Measurements from ENCODE around the gene SFT2D2.

The SFT2D2 gene

DNA sequence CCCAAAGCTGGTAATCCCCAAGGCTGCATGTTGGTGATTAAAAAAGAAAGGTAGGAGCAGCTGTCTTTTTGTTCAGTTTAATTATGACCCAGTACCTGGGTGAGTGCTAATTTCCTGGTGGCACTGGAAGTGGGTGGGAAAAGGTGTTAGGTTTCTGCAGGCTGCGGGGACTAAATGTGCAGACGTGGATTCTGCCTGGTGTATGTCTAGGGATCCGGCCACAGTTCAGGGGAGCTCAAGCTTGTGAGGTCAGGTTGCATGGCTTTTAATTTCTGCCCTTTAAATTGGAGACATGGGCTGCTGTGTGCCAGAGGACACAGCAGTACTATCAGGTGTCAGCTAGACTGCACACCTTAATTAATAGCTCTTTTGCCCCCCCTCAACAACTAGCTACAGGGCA lies 34.6 kb downstream of the SFT2D2 start:
- no peaks in the 10 kb centered on the region for H3K4me1 ChIP-seq (ENCODE audit: control insufficient read depth in 1 of 2, insufficient read depth in 1 of 2, low read depth in 1 of 2, low read length in 1 of 2)
- no peaks in the 10 kb centered on the region for H3K9me3 ChIP-seq
- H3K27me3 ChIP-seq, result no peaks in the 10 kb centered on the region
- no peak overlapping the region for H3K27ac ChIP-seq
- no peak overlapping the region for H3K4me3 ChIP-seq (ENCODE audit: low read depth in 1 of 2, low read length in 1 of 2)
- H3K36me3 ChIP-seq, result peaks cover 12% of the 10 kb centered on the region
- TF ChIP-seq, protein P1, sequence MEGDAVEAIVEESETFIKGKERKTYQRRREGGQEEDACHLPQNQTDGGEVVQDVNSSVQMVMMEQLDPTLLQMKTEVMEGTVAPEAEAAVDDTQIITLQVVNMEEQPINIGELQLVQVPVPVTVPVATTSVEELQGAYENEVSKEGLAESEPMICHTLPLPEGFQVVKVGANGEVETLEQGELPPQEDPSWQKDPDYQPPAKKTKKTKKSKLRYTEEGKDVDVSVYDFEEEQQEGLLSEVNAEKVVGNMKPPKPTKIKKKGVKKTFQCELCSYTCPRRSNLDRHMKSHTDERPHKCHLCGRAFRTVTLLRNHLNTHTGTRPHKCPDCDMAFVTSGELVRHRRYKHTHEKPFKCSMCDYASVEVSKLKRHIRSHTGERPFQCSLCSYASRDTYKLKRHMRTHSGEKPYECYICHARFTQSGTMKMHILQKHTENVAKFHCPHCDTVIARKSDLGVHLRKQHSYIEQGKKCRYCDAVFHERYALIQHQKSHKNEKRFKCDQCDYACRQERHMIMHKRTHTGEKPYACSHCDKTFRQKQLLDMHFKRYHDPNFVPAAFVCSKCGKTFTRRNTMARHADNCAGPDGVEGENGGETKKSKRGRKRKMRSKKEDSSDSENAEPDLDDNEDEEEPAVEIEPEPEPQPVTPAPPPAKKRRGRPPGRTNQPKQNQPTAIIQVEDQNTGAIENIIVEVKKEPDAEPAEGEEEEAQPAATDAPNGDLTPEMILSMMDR (IDR thresholded peaks at IDR 0.05), result no peak

DNA sequence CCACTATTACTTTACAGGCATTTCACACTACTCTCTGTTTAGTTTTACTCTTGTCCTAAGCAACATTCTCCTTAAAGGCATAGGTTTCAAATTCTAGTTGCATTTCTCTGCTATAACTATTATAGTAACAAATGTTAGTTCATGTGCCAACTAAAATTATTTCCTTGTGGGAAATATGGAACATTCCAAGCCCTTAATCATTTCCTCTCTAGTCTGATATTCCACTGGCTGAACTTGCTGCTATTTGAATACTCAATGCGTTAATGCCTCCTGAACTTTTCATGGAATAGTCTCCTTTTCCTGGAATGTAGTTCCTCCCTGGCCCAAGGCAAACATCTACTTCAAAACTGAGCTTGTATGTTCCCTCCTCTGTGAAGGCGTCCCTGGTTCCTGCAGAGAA lies 35.6 kb downstream of the SFT2D2 start:
- H3K27ac ChIP-seq, result no peak overlapping the region

DNA sequence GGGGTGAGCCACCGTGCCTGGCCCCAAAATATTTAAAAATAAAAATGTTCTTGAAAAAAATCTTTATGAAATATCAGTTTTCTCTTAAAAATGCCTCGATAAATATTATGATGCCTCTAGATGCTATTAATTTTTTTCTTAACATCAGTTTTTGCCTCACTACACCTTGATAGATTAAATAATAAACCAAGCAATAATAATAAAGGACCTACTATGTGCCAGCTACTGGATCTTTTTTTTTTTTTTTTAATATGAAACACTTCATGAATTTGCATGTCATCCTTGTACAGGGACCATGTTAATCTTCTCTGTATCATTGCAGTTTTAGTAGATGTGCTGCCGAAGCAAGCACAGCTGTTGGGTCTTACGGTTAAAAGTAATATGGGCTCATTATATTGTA lies 37.3 kb downstream of the SFT2D2 start:
- no peaks in the 10 kb centered on the region for H3K9me3 ChIP-seq
- peaks cover 12% of the 10 kb centered on the region for H3K36me3 ChIP-seq
- H3K4me1 ChIP-seq (ENCODE audit: control insufficient read depth in 1 of 2, insufficient read depth in 1 of 2, low read depth in 1 of 2, low read length in 1 of 2), result no peaks in the 10 kb centered on the region
- no peaks in the 10 kb centered on the region for H3K27me3 ChIP-seq
- no peak overlapping the region for H3K27ac ChIP-seq
- no peak overlapping the region for H3K4me3 ChIP-seq (ENCODE audit: low read depth in 1 of 2, low read length in 1 of 2)
- TF ChIP-seq, protein P1 (IDR thresholded peaks at IDR 0.05), result no peak

More for the DNA sequence above, 35.6 kb downstream of the SFT2D2 start:
- Histone ChIP-seq H3K9me3 (no peaks in the 10 kb centered on the region), H3K4me1 (ENCODE audit: control insufficient read depth in 1 of 2, insufficient read depth in 1 of 2, low read depth in 1 of 2, low read length in 1 of 2) (no peaks in the 10 kb centered on the region), H3K4me3 (ENCODE audit: low read depth in 1 of 2, low read length in 1 of 2) (no peak overlapping the region), H3K36me3 (peaks cover 12% of the 10 kb centered on the region), H3K27me3 (no peaks in the 10 kb centered on the region)
- TF ChIP-seq, protein P1 (IDR thresholded peaks at IDR 0.05), result no peak

DNA sequence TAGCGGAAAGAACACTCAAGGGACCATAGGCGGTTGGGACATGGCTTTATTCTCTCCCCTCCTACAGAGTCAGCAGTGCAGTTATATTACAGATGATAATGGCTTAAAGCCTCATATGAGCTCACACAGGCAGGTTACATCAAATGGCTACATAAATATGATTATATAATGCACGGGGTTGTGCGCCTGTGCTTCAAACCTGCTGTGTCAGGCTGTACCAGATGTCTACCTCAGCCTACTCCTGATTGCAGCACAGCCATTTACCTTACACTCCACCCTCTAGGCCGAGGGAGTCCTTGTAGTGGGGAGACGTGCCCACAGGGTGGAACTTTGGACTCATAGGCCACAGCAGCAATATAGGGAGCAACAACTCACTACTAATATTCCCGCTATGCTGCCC lies 38.5 kb downstream of the SFT2D2 start:
- no peaks in the 10 kb centered on the region for H3K9me3 ChIP-seq
- TF ChIP-seq, protein P1 (IDR thresholded peaks at IDR 0.05), result no peak
- H3K4me1 ChIP-seq (ENCODE audit: control insufficient read depth in 1 of 2, insufficient read depth in 1 of 2, low read depth in 1 of 2, low read length in 1 of 2), result no peaks in the 10 kb centered on the region
- no peaks in the 10 kb centered on the region for H3K27me3 ChIP-seq
- no peak overlapping the region for H3K27ac ChIP-seq
- H3K36me3 ChIP-seq, result peaks cover 12% of the 10 kb centered on the region
- no peak overlapping the region for H3K4me3 ChIP-seq (ENCODE audit: low read depth in 1 of 2, low read length in 1 of 2)

DNA sequence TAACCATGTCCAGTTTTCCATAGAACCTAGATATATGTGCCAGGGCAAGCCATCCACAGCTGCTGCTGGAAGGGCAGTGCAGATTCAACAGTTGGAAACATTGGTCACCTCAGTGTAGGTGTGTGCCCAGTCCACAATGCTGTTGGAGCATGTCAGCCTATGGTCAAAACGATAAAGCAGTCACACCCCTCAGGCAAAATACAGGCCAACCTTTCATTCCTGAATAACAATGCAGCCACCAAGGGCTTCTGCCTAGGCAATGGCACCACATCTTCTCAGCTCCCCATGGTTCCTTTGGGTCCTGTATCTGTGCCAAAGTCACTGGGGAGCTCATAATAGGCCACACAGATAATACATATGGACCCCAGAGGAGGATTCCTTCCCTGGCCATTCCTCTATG lies 39.8 kb downstream of the SFT2D2 start:
- H3K4me3 ChIP-seq (ENCODE audit: low read depth in 1 of 2, low read length in 1 of 2), result no peak overlapping the region
- H3K36me3 ChIP-seq, result peaks cover 12% of the 10 kb centered on the region
- H3K27me3 ChIP-seq, result no peaks in the 10 kb centered on the region
- no peak overlapping the region for H3K27ac ChIP-seq
- no peaks in the 10 kb centered on the region for H3K9me3 ChIP-seq
- TF ChIP-seq, protein P1 (IDR thresholded peaks at IDR 0.05), result no peak
- no peaks in the 10 kb centered on the region for H3K4me1 ChIP-seq (ENCODE audit: control insufficient read depth in 1 of 2, insufficient read depth in 1 of 2, low read depth in 1 of 2, low read length in 1 of 2)

DNA sequence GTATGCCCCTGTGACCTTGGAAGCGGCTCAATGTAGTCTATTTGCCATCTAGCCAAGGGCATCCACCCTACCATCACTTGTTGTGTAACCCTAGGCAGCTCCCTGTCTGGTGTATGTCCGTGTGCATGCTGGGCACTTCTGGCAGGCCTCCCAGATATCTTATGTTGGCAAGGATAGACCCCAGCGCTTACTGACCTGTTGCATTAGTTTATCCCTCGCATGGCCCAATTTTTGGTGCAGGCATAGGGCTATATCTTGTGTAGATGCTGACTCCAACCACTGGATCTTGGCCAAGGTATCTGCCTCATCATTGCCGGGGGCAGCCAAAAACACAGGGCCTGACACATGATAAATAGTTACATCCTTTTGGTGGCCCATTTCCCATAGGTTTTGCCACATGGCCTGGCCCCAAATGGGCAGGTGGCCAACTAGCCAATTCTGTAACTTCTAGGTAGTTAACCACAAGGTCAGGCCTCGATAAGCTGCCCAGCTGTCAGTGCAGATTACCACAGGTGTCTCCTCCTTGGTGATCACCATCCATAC lies 40.9 kb downstream of the SFT2D2 start:
- H3K4me3 ChIP-seq (ENCODE audit: low read depth in 1 of 2, low read length in 1 of 2), result no peak overlapping the region
- H3K36me3 ChIP-seq, result peaks cover 11% of the 10 kb centered on the region
- TF ChIP-seq, protein P1 (IDR thresholded peaks at IDR 0.05), result no peak
- H3K9me3 ChIP-seq, result no peaks in the 10 kb centered on the region
- H3K4me1 ChIP-seq (ENCODE audit: control insufficient read depth in 1 of 2, insufficient read depth in 1 of 2, low read depth in 1 of 2, low read length in 1 of 2), result no peaks in the 10 kb centered on the region
- H3K27me3 ChIP-seq, result no peaks in the 10 kb centered on the region
- no peak overlapping the region for H3K27ac ChIP-seq
